Measurements from ENCODE around the gene MAGI3. TPM values are rescaled to one million over a fixed set of nuclear protein-coding genes. Genes with fewer than 3 reads are reported as not detected.

MAGI3 gene
- total RNA-seq, 1 donor from 2014 or later = 6.0 TPM

DNA sequence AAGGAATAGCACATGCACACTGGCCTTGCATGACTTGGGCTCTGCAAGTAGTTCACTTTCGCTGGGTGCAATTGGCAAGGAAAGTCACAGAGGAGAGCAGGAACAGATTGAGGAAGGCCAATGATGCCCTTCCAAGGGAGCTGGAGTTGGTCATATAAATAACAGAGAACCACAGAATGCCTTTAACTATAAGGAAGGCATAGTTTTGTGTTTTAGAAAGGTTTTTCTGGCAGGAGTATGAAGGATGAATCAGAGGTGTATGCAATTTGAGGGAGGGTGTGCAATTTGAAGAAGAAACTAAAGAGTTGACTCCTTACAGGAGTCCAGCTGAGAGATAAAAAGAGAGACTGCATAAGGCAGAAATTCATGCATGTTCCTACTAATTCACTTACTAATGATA is 256.8 kb downstream of the MAGI3 start:
- intact Hi-C loops (cut with micrococcal nuclease) = no loop called here

- intact Hi-C loops (cut with micrococcal nuclease) = no loop called here
Observed at GRCh38 chr1:113648478-113648877, 258.2 kb downstream of the MAGI3 start.

- intact Hi-C loops (cut with micrococcal nuclease) = no loop called here
Observed at GRCh38 chr1:113652771-113653170, 262.5 kb downstream of the MAGI3 start.

GRCh38 chr1:113653741-113654140 is 263.4 kb downstream of the MAGI3 start:
- intact Hi-C loops (cut with micrococcal nuclease) = no loop called here

GRCh38 chr1:113654883-113655282 is 264.6 kb downstream of the MAGI3 start:
- intact Hi-C loops (cut with micrococcal nuclease) = no loop called here

DNA sequence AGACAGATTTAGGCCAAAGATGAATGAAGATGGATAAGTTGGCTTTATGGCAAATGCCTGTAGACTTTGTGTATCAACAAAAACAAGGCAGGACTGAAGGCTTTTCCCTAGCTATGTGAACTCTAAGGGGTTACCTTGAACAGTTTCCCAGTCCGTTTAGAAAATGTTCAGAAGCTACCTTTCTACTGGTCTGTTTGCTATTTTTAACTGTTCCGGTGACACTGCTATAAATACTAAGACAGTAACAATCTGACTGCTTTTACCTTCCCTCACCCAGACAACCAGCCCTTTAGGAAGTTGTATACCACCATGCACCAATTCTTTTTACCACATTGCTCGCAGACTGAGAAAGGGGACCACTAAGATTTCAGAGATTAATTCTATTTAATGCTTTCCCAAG is 266.8 kb downstream of the MAGI3 start:
- intact Hi-C loops (cut with micrococcal nuclease) = no loop called here

GRCh38 chr1:113657556-113658063 is 267.3 kb downstream of the MAGI3 start:
- intact Hi-C loops (cut with micrococcal nuclease) = no loop called here

- intact Hi-C loops (cut with micrococcal nuclease) = no loop called here
Observed at GRCh38 chr1:113659035-113659434, 268.7 kb downstream of the MAGI3 start.

DNA sequence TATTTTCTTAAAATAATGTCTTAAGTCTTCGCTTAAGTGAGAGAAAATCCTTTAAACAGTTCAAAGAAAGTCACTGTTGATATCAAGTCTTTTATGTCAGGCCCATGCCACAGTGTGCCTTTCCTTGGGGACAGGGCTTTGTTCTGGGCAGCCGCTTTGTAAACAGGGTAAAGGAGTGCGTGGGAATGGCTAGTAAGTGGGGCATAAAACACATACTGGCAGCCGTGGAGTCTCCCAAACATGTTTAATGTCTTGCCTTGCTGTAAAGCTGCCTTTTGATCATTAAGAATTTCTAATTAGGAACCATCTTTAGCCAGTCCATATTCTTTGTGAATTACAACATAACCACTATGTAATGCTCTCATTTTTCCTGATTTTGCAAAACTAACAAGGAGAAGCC is 269.2 kb downstream of the MAGI3 start:
- intact Hi-C loops (cut with micrococcal nuclease) = no loop called here

DNA sequence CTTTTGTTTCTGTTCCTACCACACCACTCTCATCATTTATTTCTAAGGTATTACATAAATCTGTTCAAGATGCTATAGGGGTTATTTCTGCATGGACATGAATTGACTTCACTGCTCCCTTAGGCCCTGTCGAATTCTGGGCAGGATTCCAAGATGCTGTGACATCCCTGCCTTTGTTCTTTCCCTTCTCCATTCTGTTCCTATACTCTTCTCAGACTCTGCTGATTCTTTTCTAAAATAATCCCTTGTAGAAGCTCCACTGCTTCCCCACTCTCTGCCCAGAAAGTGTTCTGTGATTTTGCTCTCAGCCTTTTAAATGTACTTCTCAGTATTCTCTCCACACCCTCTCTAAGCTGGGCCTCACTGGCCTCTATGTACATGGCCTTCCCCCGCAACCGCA is 269.8 kb downstream of the MAGI3 start:
- intact Hi-C loops (cut with micrococcal nuclease) = no loop called here

DNA sequence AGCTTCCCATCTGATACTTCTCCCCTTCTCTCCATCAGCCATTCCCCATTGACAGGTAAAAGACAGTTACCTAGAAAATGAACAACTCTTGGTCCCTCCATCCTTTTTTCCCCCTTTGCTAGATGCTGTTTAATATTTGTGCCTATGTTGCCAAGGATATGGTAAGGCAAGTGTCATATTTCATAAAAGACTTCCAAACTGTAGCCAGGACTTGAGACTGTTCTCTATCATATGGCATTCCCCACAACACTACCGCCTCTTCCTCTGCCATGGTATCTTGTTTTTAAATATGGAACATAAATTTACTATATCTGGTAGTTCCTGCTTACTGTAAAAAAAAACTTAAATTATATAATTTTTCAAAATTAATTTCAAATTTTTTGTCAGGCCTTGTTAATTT is 271.8 kb downstream of the MAGI3 start:
- intact Hi-C loops (cut with micrococcal nuclease) = no loop called here

GRCh38 chr1:113663165-113663951 is 273.0 kb downstream of the MAGI3 start:
- intact Hi-C loops (cut with micrococcal nuclease) = no loop called here

- intact Hi-C loops (cut with micrococcal nuclease) = no loop called here
Observed at GRCh38 chr1:113665071-113665470, 274.8 kb downstream of the MAGI3 start.

DNA sequence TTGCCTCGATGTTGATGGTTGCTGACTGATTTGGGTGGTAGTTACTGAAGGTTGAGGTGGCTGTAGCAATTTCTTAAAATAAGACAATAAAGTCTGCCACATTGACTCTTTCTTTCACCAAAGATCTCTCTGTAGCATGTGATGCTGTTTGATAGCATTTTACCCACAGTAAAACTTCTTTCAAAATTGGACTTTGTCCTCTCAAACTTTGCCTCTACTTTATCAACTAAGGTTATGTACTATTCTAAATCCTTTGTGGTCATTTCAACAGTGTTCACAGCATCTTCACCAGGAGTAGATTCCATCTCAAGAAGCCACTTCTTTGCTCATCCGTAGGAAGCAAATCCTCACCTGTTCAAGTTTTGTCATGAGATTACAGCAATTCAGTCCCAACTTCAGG is 275.8 kb downstream of the MAGI3 start:
- intact Hi-C loops (cut with micrococcal nuclease) = no loop called here

DNA sequence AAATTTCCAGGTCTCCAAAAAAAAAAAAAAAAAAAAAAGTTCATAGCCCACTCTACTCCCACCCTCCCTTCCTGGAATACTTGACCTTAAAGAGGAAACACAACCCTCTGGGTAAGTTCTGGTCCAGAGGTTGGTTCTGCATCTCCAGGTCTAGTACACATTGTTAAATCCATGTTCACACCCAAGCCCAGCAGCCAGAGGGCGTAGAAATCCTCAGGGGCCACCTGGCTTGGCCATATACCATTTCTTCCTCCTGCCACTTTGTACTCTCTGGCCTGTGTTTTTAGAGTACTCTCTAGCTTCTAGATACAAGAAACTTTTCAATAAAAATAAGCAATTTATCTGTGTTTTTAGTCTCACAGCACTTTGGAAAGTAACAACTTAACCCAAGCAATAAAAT is 279.7 kb downstream of the MAGI3 start:
- intact Hi-C loops (cut with micrococcal nuclease) = loop anchor here (10.0 kb wide), 1 partner anchor 275 kb away; the partner anchor contains the start of gene MAGI3

GRCh38 chr1:113670650-113671049 is 280.3 kb downstream of the MAGI3 start:
- intact Hi-C loops (cut with micrococcal nuclease) = loop anchor here (10.0 kb wide), 1 partner anchor 276 kb away; the partner anchor contains the start of gene MAGI3

GRCh38 chr1:113672491-113672890 is 282.2 kb downstream of the MAGI3 start:
- intact Hi-C loops (cut with micrococcal nuclease) = loop anchor here (10.0 kb wide), 1 partner anchor 278 kb away; the partner anchor contains the start of gene MAGI3

DNA sequence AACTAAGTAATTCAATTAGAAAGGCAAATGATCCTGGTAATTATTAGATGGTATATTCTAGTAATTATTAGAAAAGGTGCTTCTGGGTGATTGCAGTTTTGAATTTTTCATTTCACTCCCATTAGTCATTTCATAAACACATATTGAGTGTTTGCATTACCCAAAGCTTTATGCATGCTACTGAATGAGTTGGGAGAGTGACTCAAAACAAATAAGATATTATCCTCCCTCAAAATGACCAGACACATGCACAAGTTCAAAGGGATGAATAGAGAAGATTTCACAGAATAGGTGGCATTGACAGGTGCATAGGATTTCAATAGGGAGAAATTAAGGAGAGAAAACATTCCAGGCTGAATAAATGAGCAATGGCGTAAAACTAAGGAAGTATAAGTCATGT is 284.3 kb downstream of the MAGI3 start:
- intact Hi-C loops (cut with micrococcal nuclease) = loop anchor here (10.0 kb wide), 1 partner anchor 280 kb away; the partner anchor contains the start of gene MAGI3

GRCh38 chr1:113675302-113675701 is 285.0 kb downstream of the MAGI3 start:
- intact Hi-C loops (cut with micrococcal nuclease) = loop anchor here (10.0 kb wide), 1 partner anchor 281 kb away; the partner anchor contains the start of gene MAGI3

DNA sequence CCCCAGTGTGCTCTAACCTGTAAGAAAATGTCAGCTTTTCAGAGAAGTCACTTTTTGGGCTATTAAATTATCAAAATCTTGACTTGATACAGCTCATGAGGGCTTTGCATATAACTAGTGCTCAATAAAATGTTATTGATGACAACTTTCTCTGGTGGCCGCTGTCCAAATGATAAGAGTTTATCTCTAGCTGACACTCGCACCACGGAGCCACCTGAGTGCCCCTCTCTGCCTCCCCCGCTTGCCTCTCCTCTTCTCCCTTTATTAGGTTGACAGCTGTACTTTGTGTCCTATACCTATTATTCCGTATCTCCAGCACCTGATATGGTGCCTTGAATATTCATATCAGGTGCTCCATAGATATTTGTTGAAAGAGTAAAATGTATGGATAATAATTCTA is 286.2 kb downstream of the MAGI3 start:
- intact Hi-C loops (cut with micrococcal nuclease) = loop anchor here (10.0 kb wide), 1 partner anchor 282 kb away; the partner anchor contains the start of gene MAGI3

DNA sequence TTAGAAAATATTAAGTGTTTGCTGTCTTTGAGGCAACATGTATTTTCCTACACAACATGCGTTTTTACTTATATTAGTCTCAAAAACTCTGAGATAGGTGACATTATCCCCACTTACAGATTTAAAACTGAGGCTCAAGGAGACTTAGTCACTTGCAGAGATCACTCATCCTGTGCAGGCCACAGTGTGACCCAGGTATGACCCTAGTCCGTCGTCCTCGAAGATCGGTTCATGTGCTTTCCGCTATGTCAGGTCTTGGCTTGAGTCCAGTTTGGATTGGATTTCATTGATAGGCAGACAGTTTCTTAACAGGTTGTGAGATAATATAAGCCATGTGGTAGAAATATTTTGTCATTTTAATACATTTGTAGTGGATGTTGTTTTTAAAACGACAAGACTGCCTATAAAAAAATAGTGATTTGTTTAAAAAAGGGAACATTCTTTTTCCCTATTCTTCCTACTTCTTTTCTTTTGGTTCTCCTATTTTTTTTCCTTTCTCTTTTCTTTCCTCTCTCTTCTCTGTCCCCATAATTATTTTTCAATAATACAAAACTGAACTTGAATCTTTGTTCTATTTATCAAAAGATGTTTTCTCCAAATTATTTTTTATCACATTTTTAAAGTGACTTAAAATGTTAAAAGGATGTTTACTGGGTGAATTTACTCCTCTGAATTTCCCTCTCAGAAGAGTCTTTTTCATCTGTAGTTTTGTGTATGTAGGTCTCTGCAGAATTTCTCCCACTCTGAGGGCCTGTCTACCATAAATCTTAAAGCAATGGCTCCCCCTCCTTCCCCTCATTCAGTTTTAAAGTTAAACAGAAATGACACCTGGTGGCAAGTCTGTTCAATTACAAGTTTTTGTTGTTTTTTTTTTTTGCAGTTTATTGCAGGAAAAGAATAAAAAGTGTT is 287.2 kb downstream of the MAGI3 start:
- intact Hi-C loops (cut with micrococcal nuclease) = loop anchor here (1.0 to 10.0 kb wide), 4 partner anchors 283 to 961 kb away; partner anchors contain the start of genes LRIG2 and MAGI3

GRCh38 chr1:113678159-113678469 is 287.8 kb downstream of the MAGI3 start:
- intact Hi-C loops (cut with micrococcal nuclease) = loop anchor here (1.0 to 10.0 kb wide), 4 partner anchors 283 to 962 kb away; partner anchors contain the start of genes LRIG2 and MAGI3
